Measurements from ENCODE around the gene SLC8B1. TPM values are rescaled to one million over a fixed set of nuclear protein-coding genes. Genes with fewer than 3 reads are reported as not detected.

Gene SLC8B1
- total RNA-seq, 1 experiment from 2014 or later = 30.9 TPM

GRCh38 chr12:113318900-113319628 lies 15.8 kb downstream of the SLC8B1 start:
- Histone ChIP-seq H3K9ac (ENCODE audit: low read length) (no peak overlapping the region), H3K36me3 (ENCODE audit: control insufficient read depth in 1 of 2, insufficient read depth in 2 of 2, low read length in 2 of 2) (peaks cover 23 to 28% of the 10 kb centered on the region in 2 experiments), H2AFZ (ENCODE audit: low read depth, low read length, poor library complexity, severe bottlenecking) (no peak overlapping the region), H3K4me2 (ENCODE audit: low read length) (no peak overlapping the region), H3K4me3 (replicated peaks in 1 of 2; ENCODE audit: low read depth in 1 of 2, low read length in 2 of 2) (no peak overlapping the region), H3K27me3 (ENCODE audit: insufficient read depth, low read length) (no peaks in the 10 kb centered on the region), H3K9me2 (ENCODE audit: insufficient read depth) (no peaks in the 10 kb centered on the region), H3K27ac (ENCODE audit: low read depth, low read length) (no peak overlapping the region), H3K4me1 (ENCODE audit: control insufficient read depth in 1 of 2, insufficient read depth in 2 of 2, low read length in 2 of 2) (no peaks in the 10 kb centered on the region), H4K20me1 (ENCODE audit: insufficient read depth) (no peaks in the 10 kb centered on the region), H3K79me2 (ENCODE audit: insufficient read depth, low read length) (no peaks in the 10 kb centered on the region; the same call in 1 of the 2 replicates), H3K9me3 (ENCODE audit: control insufficient read depth in 1 of 2, insufficient read depth in 1 of 2, low read depth in 1 of 2, low read length in 2 of 2) (no peaks in the 10 kb centered on the region)
- CTCF ChIA-PET = no interaction called here
- RAD21 ChIA-PET (ENCODE audit: low non-redundant PET in 1 of 2, low total read pairs in 2 of 2, uncharacterized antibody in 2 of 2, unreplicated experiment in 2 of 2) = no interaction called here
- TF ChIP-seq, protein P1, sequence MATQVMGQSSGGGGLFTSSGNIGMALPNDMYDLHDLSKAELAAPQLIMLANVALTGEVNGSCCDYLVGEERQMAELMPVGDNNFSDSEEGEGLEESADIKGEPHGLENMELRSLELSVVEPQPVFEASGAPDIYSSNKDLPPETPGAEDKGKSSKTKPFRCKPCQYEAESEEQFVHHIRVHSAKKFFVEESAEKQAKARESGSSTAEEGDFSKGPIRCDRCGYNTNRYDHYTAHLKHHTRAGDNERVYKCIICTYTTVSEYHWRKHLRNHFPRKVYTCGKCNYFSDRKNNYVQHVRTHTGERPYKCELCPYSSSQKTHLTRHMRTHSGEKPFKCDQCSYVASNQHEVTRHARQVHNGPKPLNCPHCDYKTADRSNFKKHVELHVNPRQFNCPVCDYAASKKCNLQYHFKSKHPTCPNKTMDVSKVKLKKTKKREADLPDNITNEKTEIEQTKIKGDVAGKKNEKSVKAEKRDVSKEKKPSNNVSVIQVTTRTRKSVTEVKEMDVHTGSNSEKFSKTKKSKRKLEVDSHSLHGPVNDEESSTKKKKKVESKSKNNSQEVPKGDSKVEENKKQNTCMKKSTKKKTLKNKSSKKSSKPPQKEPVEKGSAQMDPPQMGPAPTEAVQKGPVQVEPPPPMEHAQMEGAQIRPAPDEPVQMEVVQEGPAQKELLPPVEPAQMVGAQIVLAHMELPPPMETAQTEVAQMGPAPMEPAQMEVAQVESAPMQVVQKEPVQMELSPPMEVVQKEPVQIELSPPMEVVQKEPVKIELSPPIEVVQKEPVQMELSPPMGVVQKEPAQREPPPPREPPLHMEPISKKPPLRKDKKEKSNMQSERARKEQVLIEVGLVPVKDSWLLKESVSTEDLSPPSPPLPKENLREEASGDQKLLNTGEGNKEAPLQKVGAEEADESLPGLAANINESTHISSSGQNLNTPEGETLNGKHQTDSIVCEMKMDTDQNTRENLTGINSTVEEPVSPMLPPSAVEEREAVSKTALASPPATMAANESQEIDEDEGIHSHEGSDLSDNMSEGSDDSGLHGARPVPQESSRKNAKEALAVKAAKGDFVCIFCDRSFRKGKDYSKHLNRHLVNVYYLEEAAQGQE (IDR thresholded peaks at IDR 0.05; ENCODE audit: low read depth) = no peak
- TF ChIP-seq SP1 (IDR thresholded peaks at IDR 0.05; ENCODE audit: low read depth) = no peak
- TF ChIP-seq CBX3 (IDR thresholded peaks at IDR 0.05; ENCODE audit: low read depth) = no peak
- TF ChIP-seq YY1 (IDR thresholded peaks at IDR 0.05; ENCODE audit: extremely low read depth, insufficient replicate concordance, low read depth, low read length) = no peak
- TF ChIP-seq EZH2 (IDR thresholded peaks at IDR 0.05) = no peak
- TF ChIP-seq ELF1 (IDR thresholded peaks at IDR 0.05; ENCODE audit: borderline replicate concordance, low read depth) = no peak
- TF ChIP-seq TCF7L2 (IDR thresholded peaks at IDR 0.05; ENCODE audit: borderline replicate concordance, extremely low read depth, insufficient read depth, insufficient read length) = no peak
- no peak for TF ChIP-seq ZFX (IDR thresholded peaks at IDR 0.05)
- TF ChIP-seq POLR2A (IDR thresholded peaks at IDR 0.05; ENCODE audit: borderline replicate concordance, extremely low read depth, insufficient read depth, insufficient read length) = no peak
- TF ChIP-seq, protein P2, sequence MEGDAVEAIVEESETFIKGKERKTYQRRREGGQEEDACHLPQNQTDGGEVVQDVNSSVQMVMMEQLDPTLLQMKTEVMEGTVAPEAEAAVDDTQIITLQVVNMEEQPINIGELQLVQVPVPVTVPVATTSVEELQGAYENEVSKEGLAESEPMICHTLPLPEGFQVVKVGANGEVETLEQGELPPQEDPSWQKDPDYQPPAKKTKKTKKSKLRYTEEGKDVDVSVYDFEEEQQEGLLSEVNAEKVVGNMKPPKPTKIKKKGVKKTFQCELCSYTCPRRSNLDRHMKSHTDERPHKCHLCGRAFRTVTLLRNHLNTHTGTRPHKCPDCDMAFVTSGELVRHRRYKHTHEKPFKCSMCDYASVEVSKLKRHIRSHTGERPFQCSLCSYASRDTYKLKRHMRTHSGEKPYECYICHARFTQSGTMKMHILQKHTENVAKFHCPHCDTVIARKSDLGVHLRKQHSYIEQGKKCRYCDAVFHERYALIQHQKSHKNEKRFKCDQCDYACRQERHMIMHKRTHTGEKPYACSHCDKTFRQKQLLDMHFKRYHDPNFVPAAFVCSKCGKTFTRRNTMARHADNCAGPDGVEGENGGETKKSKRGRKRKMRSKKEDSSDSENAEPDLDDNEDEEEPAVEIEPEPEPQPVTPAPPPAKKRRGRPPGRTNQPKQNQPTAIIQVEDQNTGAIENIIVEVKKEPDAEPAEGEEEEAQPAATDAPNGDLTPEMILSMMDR (IDR thresholded peaks at IDR 0.05 in 2 of 3, conservative IDR thresholded peaks at IDR 0.05 in 1 of 3; ENCODE audit: borderline replicate concordance in 1 of 3, insufficient read depth in 1 of 3, low read depth in 2 of 3, low read length in 2 of 3) = no peak
- no peak for TF ChIP-seq ZNF274 (IDR thresholded peaks at IDR 0.05; ENCODE audit: low read depth, low read length)
- TF ChIP-seq FOSL1 (IDR thresholded peaks at IDR 0.05; ENCODE audit: low read depth) = no peak
- TF ChIP-seq POLR2AphosphoS5 (IDR thresholded peaks at IDR 0.05; ENCODE audit: low read depth, low read length) = no peak
- TF ChIP-seq SIN3A (IDR thresholded peaks at IDR 0.05; ENCODE audit: low read depth) = no peak
- no peak for TF ChIP-seq EZH2phosphoT487 (IDR thresholded peaks at IDR 0.05; ENCODE audit: borderline replicate concordance)
- no peak for TF ChIP-seq EGR1 (IDR thresholded peaks at IDR 0.05; ENCODE audit: low read depth)
- TF ChIP-seq, protein P3, sequence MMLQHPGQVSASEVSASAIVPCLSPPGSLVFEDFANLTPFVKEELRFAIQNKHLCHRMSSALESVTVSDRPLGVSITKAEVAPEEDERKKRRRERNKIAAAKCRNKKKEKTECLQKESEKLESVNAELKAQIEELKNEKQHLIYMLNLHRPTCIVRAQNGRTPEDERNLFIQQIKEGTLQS (IDR thresholded peaks at IDR 0.05) = no peak
- no peak for TF ChIP-seq ZBTB33 (IDR thresholded peaks at IDR 0.05; ENCODE audit: extremely low read depth, insufficient replicate concordance, low read length)
- TF ChIP-seq SRF (IDR thresholded peaks at IDR 0.05; ENCODE audit: low read depth) = no peak
- no peak for TF ChIP-seq RAD21 (IDR thresholded peaks at IDR 0.05; ENCODE audit: low read depth)
- POLR2A ChIA-PET = no interaction called here
- intact Hi-C loops (cut with micrococcal nuclease) = no loop called here
- BruUV-seq (replicated peaks) = no TSS peak
- DNase-seq (ENCODE audit: low read depth, low spot score) (no peak), ATAC-seq (no peak)
